ENCODE measurements around the gene UGT3A2. TPM values are rescaled to one million over a fixed set of nuclear protein-coding genes. Genes with fewer than 3 reads are reported as not detected.
"Not testable (repeated sequence)": the region's sequence is repeated elsewhere in the genome, so short reads cannot be mapped to it uniquely, and the experiment has no call there.

The UGT3A2 gene
- total RNA-seq, 1 donor from 2014 or later = 0.88 TPM

GRCh38 chr5:36035696-36036095 lies 31.0 kb downstream of the UGT3A2 start:
- Histone ChIP-seq H3K36me3 (ENCODE audit: control insufficient read depth, insufficient read depth, low read length) (no peaks in the 10 kb centered on the region), H3K27me3 (ENCODE audit: control insufficient read depth, insufficient read depth, low read length) (no peaks in the 10 kb centered on the region), H3K4me3 (ENCODE audit: low read depth, low read length) (no peak overlapping the region)
- no peak for DNase-seq (ENCODE audit: low read depth)
- TF ChIP-seq CTCF (IDR thresholded peaks at IDR 0.05; ENCODE audit: insufficient read depth, low read length, poor library complexity, severe bottlenecking) = no peak

- not testable (repeated sequence) for H3K36me3 ChIP-seq (ENCODE audit: control insufficient read depth, insufficient read depth, low read length); H3K4me3 ChIP-seq (ENCODE audit: low read depth, low read length); H3K27me3 ChIP-seq (ENCODE audit: control insufficient read depth, insufficient read depth, low read length); DNase-seq (ENCODE audit: low read depth)
Observed at GRCh38 chr5:36034536-36035134, 32.0 kb downstream of the UGT3A2 start.

- DNase-seq (ENCODE audit: low read depth) = no peak
- no peak overlapping the region for H3K4me3 ChIP-seq (ENCODE audit: low read depth, low read length)
- H3K36me3 ChIP-seq (ENCODE audit: control insufficient read depth, insufficient read depth, low read length) = no peaks in the 10 kb centered on the region
Observed at GRCh38 chr5:36033486-36033885, 33.2 kb downstream of the UGT3A2 start.

GRCh38 chr5:36033047-36033446 lies 33.6 kb downstream of the UGT3A2 start:
- Histone ChIP-seq H3K4me3 (ENCODE audit: low read depth, low read length) (no peak overlapping the region), H3K27me3 (ENCODE audit: control insufficient read depth, insufficient read depth, low read length) (no peaks in the 10 kb centered on the region), H3K36me3 (ENCODE audit: control insufficient read depth, insufficient read depth, low read length) (no peaks in the 10 kb centered on the region)
- no peak for TF ChIP-seq CTCF (IDR thresholded peaks at IDR 0.05; ENCODE audit: insufficient read depth, low read length, poor library complexity, severe bottlenecking)
- DNase-seq (ENCODE audit: low read depth) = no peak

More at GRCh38 chr5:36033486-36033885, 33.2 kb downstream of the UGT3A2 start:
- no peak for TF ChIP-seq CTCF (IDR thresholded peaks at IDR 0.05; ENCODE audit: insufficient read depth, low read length, poor library complexity, severe bottlenecking)
- no peaks in the 10 kb centered on the region for H3K27me3 ChIP-seq (ENCODE audit: control insufficient read depth, insufficient read depth, low read length)

GRCh38 chr5:36031223-36031622 lies 35.5 kb downstream of the UGT3A2 start:
- no peak overlapping the region for H3K4me3 ChIP-seq (ENCODE audit: low read depth, low read length)
- H3K27me3 ChIP-seq (ENCODE audit: control insufficient read depth, insufficient read depth, low read length) = no peaks in the 10 kb centered on the region
- no peak for TF ChIP-seq CTCF (IDR thresholded peaks at IDR 0.05; ENCODE audit: insufficient read depth, low read length, poor library complexity, severe bottlenecking)
- H3K36me3 ChIP-seq (ENCODE audit: control insufficient read depth, insufficient read depth, low read length) = no peaks in the 10 kb centered on the region
- no peak for DNase-seq (ENCODE audit: low read depth)

GRCh38 chr5:36029914-36030313 lies 36.8 kb downstream of the UGT3A2 start:
- no peaks in the 10 kb centered on the region for H3K36me3 ChIP-seq (ENCODE audit: control insufficient read depth, insufficient read depth, low read length)
- DNase-seq (ENCODE audit: low read depth) = no peak
- TF ChIP-seq CTCF (IDR thresholded peaks at IDR 0.05; ENCODE audit: insufficient read depth, low read length, poor library complexity, severe bottlenecking) = no peak

More at GRCh38 chr5:36029914-36030313, 36.8 kb downstream of the UGT3A2 start:
- H3K27me3 ChIP-seq (ENCODE audit: control insufficient read depth, insufficient read depth, low read length) = no peaks in the 10 kb centered on the region
- H3K4me3 ChIP-seq (ENCODE audit: low read depth, low read length) = no peak overlapping the region

Measured in kidney epithelial cell (primary cell).